ENCODE data around the gene CTDSPL2. TPM values are rescaled to one million over a fixed set of nuclear protein-coding genes. Genes with fewer than 3 reads are reported as not detected.

CTDSPL2 gene
- total and polyA plus RNA-seq, 2 donors (not counting 3 experiments of a cell fraction or from before 2014, with no cell fraction given), result 12.2 to 55.1 TPM

DNA sequence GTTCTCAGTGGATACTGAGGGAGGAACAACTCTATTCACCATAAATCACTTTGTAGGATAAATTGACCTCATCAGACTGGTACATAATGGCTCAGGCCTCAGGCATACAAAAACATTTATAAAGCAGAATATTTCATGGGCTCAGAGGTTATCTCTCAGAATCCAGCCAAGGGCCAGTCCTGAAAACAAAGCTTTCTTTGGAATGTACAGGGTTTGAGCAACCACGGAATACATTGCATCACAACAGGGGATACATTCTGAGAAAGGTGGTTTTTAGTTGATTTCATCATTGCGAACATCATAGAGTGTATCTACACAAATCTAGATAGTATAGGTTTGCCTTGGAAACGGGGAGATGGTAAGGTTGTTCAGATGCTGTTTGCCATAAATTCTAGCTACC lies 33.4 kb upstream of the CTDSPL2 start:
- no peak overlapping the region for H3K4me2 ChIP-seq (ENCODE audit: insufficient read depth, low read length)
- dilution Hi-C loops (cut with MboI; ENCODE audit: extremely low pct_ligation_motif_present, low sequenced_read_pairs), result no loop called here
- intact Hi-C loops (cut with micrococcal nuclease), result no loop called here
- ChIA-PET POLR2A (no interaction called here), CTCF (interaction anchor here (1.0 to 1.7 kb wide), 3 partner anchors 33 to 107 kb away, joined by 3 to 7 read pairs (median 4); partner anchors contain the start of gene CTDSPL2)
- H3K4me3 ChIP-seq (replicated peaks in 1 of 3; ENCODE audit: insufficient read depth in 1 of 3, low read depth in 1 of 3, low read length in 3 of 3), result no peak overlapping the region
- H3K4me1 ChIP-seq (ENCODE audit: control insufficient read depth, extremely low read depth, insufficient read depth, low read length), result no peaks in the 10 kb centered on the region
- no peak overlapping the region for H3K9ac ChIP-seq (replicated peaks; ENCODE audit: extremely low read depth, insufficient read depth, low read length)
- FAIRE-seq, result no peak
- H4K20me1 ChIP-seq (replicated peaks; ENCODE audit: control insufficient read depth, extremely low read depth, insufficient read depth, low read length), result no peaks in the 10 kb centered on the region
- no peaks in the 10 kb centered on the region for H3K9me1 ChIP-seq (replicated peaks; ENCODE audit: control insufficient read depth, extremely low read depth, insufficient read depth, low read length)
- no peak overlapping the region for H2AFZ ChIP-seq (ENCODE audit: low read depth, low read length)
- no peaks in the 10 kb centered on the region for H3K36me3 ChIP-seq (ENCODE audit: control insufficient read depth in 2 of 2, extremely low read depth in 1 of 2, insufficient read depth in 2 of 2, low read length in 2 of 2)
- no peaks in the 10 kb centered on the region for H3K79me2 ChIP-seq (ENCODE audit: control insufficient read depth, insufficient read depth, low read length)
- DNase-seq (ENCODE audit: low read depth, low spot score), result no peak
- no TSS peak for BruUV-seq (replicated peaks)
- no peak overlapping the region for H3K27ac ChIP-seq (ENCODE audit: insufficient read depth, low read depth, low read length)
- no peaks in the 10 kb centered on the region for H3K27me3 ChIP-seq (ENCODE audit: control insufficient read depth in 2 of 2, insufficient read depth in 2 of 2, low read length in 2 of 2)
- TF ChIP-seq, protein P1, sequence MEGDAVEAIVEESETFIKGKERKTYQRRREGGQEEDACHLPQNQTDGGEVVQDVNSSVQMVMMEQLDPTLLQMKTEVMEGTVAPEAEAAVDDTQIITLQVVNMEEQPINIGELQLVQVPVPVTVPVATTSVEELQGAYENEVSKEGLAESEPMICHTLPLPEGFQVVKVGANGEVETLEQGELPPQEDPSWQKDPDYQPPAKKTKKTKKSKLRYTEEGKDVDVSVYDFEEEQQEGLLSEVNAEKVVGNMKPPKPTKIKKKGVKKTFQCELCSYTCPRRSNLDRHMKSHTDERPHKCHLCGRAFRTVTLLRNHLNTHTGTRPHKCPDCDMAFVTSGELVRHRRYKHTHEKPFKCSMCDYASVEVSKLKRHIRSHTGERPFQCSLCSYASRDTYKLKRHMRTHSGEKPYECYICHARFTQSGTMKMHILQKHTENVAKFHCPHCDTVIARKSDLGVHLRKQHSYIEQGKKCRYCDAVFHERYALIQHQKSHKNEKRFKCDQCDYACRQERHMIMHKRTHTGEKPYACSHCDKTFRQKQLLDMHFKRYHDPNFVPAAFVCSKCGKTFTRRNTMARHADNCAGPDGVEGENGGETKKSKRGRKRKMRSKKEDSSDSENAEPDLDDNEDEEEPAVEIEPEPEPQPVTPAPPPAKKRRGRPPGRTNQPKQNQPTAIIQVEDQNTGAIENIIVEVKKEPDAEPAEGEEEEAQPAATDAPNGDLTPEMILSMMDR (IDR thresholded peaks at IDR 0.05; ENCODE audit: extremely low read depth in 1 of 2, insufficient read depth in 1 of 2, low read depth in 1 of 2, low read length in 2 of 2), result no peak
- TF ChIP-seq JUN (IDR thresholded peaks at IDR 0.05; ENCODE audit: borderline replicate concordance, insufficient read depth, insufficient read length, low read depth) (no peak), POLR2AphosphoS5 (IDR thresholded peaks at IDR 0.05; ENCODE audit: insufficient read depth, low read depth, low read length) (no peak), GATA2 (IDR thresholded peaks at IDR 0.05; ENCODE audit: insufficient read depth, insufficient read length, low read depth, low read length) (no peak), MYC (IDR thresholded peaks at IDR 0.05; ENCODE audit: low read depth, low read length) (no peak), EZH2 (IDR thresholded peaks at IDR 0.05; ENCODE audit: borderline replicate concordance, low read depth, low read length, severe bottlenecking) (no peak)
- H3K9me3 ChIP-seq (replicated peaks; ENCODE audit: control insufficient read depth, insufficient read depth, low read length), result no peaks in the 10 kb centered on the region
